GM19193 (cell line): ENCODE data around the gene RMC1.

ENCODE experiments used
- POLR2A ChIP-seq: IDR thresholded peaks from 4 replicates; pipeline ENCODE4 v1.6.1; 2011; ENCODE audit not compliant: insufficient read depth, insufficient read length; ENCODE audit errors: extremely low read depth

The RMC1 gene

DNA sequence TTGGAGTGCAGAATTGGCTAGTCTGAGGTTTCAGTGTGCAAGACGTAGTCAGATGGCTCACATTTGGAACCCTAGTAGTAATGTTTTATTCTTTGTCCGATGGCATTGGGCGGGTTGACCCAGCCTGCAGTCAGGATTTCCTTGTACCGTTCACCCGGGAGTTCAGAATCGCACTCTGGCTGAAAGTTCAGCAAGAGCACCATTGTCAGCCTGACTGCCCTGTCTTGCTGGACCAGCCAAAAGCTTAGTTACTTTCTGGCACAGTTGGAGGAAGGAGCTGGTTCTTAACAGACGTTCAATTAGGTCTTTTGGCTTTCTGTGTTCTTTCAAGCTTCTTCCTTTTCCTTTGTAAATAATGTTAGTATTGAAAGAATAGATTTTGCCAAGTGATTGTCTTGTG is 18.6 kb downstream of the RMC1 start:
- no peak for TF ChIP-seq POLR2A

DNA sequence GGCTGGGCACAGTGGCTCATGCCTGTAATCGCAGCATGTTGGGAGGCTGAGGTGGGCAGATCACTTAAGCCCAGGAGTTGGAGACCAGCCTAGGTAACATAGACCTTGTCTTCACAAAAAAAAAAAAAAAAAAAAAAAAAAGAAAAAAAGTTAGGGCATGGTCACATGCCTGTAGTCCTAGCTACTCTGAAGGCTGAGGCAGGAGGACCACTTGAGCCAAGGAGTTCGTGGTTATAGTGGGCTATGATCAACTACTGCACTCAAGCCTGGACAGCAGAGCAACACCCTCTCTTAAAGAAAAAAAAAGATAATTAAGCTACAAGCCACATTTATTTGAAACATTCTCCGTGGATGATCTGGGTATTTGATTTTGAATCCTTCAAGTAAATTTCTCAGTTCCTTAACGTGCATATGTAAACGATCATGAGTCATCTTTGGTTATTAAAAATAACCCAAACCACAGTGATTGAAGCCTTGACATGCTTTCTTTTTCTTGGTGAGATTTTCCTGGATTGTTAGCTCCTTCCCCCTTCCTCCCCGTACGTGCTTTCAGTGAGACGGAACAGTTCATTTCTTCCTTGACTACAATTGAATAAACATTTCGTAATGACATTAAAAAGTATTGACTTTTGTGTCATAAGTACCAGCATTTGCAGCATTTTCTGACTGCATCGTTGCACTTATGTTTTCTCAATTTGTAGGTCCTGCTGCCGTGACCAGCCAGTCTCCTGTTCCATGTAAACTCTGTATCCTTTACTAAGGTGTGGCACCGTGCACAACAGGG is 20.3 kb downstream of the RMC1 start:
- no peak for TF ChIP-seq POLR2A

DNA sequence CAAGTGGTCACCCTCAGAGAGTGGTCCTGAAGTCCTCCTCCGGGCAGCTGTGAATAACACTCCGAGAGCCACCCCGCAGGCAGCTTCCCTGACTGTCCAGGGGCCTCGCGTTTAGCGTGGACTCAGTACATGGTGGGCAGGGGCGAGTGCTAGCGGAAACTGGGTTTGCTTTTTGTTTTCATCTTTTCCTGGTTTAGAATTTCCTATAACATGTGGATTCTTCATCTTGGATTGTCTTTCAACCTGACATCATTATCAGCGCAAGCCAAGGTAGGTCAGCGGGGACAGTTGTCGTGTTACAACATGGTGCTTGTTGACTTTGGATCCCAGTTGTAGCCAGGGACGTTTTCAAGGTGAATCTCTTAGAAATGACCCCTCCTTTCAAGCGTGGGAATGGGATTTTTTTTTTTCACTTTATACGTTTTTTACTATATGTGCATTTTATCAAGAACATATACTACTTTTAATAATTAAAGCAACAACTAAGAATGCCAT is 20.9 kb downstream of the RMC1 start:
- no peak for TF ChIP-seq POLR2A

DNA sequence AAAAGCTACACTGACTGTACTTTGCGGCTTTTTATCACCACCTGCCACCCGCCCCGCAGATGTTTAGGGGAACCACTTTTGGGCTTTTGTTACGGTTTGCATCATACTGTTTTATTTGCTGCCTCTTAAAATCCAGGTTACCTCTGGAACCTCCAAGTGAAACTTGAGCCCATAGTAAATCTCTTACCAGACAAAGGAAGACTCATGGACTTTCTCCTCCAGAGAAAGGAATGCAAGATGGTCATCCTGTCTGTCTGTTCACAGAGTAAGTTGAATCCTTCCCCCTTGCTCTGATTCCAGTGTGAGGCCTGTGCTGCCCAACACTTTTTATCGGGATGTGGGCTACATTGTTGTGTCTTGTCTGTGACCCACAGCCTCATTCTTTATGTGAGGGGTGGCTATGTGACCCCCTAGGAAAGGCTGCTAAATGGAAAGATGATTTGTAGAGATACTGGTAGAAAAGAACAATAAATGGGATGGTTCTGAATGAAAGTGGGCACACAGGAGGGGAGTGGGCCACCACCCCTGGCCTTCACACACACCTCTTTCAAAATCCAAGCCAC is 23.3 kb downstream of the RMC1 start:
- no peak for TF ChIP-seq POLR2A

DNA sequence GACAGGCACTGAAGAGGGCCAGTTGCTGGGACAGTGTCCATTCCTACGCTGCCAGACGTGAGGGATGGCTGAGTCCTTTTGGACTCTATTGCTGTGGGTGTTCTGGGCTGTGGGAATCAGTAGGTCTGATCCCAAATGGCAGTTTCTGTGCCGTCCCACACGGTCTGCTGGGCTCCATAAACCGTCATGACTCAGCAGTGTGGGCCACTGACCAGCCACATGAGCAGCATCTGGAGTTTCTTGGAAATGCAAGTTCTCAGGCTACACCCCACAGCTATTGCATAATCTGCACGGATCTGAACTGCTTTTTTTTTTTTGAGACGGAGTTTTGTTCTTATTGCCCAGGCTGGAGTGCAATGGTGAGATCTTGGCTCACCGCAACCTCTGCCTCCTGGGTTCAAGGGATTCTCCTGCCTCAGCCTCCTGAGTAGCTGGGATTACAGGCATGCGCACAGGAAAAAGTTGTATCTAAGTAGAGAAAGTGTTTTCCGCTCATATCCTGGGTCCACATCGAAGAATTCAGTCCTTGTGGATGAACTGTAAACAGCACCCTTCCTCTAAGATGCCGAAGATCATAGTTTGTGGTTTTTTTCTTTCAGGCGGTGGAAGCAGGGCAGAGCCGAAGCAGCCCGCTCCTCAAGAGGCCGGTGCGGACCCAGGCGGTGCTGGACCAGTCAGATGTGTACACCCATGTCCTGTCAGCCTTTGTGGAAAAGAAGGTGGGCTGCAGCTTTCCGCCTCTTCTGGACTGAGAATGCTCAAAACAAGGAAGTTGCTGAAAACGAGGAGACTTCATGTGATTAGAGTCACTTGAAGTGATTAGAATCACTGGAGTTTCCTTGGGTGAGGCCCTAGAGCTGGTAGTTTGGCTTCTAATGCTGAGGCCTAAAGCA is 25.5 kb downstream of the RMC1 start:
- TF ChIP-seq POLR2A, result no peak

DNA sequence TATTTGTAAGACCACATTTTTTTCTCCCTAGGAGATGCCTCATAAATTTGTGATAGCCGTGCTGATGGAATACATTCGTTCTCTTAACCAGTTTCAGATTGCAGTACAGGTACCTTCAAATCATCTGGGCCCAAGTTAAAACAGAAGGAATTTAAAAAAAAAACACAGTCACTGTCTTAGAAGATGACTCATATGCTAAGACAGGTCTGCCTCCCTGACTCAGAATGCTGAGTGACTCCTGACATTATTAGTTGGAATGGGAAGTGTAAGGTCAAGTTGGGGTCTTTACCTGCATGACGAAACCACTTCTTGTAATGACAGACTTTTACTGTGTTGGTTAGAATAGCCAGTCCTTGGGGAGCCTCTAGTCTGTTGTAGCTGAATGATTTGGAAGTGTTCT is 26.3 kb downstream of the RMC1 start:
- TF ChIP-seq POLR2A, result no peak

DNA sequence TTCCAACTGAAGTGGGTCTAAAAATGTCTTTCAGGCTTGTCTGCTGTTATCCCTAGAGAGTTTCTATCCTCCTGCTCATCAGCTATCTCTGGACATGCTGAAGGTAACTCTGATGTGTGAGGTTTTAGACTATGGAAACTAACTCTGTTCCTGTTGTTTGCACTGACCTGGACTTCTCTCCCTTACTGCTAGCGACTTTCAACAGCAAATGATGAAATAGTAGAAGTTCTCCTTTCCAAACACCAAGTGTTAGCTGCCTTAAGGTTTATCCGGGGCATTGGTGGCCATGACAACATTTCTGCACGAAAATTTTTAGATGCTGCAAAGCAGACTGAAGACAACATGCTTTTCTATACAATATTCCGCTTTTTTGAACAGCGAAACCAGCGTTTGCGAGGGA is 26.9 kb downstream of the RMC1 start:
- TF ChIP-seq POLR2A, result no peak

DNA sequence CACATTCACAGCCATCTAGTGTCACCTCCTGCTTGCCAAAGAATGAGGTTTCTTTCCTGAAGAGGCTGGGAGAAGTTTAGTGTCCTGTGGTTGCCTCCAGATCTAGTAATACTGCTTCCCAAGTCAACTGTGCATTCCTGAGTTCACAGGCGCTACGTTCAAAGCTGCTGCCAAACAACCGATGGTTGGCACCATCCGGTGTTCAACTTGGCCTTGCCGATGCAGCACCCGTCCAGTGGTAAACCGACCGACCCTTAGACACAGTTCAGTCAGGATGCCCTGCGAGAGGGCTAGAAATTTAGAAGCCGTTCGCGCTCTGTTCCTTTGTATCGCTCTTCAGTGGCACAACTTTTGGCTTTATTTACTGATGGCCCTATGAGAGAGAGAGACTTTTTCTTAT is 28.6 kb downstream of the RMC1 start:
- TF ChIP-seq POLR2A, result peak; percentile 24

DNA sequence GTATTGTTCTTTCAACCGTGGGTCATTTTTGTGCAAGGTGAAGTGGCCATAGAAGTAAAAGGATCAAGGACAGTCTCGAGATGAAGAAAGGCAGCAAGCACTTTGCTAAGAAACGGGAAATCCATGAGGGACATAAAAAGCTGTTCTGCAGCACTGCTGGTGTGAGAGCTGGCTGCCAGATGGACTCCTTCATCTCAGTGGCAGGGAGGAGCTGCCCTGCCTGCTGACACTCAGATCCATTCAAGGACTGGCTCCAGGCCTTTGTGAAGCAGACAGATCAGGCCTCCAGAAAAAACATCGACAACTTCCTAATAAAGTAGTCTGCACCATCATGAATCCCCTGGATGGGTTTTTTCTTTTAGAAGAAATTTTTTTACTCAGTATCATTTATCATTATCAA is 29.5 kb downstream of the RMC1 start:
- TF ChIP-seq POLR2A, result no peak

DNA sequence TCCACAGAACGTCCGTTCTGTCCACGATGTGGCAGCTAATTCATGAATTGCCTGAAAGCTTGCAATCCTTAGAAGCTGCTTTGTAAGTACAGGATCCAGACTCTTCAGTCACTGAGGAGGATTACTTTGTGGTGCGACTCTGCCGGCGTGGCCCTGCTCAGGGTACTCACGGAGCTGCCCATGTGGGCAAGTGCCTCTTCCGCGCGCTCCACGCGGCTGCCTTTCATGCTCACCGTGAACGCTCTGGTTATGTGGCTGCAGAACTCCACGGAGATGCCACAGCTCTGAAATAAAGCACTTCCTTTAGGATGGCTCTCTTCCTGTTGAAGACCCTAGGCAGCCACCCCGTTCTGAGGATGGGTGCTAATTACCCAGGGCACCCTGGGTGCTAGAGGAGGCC is 31.0 kb downstream of the RMC1 start:
- TF ChIP-seq POLR2A, result no peak

DNA sequence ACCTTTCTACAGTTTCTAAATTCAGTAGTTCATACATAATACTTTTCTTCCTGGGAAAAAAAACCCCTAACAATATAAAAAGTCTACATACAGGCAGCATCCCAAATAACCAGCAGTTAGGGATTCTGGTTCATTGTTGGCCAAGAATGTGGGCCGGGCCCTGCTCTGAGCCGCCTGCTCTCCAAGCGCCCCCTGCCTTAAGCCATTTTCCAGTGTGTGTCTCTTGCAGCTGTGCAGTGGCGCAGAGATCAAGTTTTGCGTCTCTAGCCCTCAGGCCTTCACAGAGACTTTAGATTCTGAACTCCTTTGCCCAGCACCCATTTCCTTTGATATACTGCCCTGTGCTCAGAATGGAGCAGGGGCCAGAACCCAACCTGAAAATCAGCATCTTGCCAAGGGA is 32.9 kb downstream of the RMC1 start:
- no peak for TF ChIP-seq POLR2A

DNA sequence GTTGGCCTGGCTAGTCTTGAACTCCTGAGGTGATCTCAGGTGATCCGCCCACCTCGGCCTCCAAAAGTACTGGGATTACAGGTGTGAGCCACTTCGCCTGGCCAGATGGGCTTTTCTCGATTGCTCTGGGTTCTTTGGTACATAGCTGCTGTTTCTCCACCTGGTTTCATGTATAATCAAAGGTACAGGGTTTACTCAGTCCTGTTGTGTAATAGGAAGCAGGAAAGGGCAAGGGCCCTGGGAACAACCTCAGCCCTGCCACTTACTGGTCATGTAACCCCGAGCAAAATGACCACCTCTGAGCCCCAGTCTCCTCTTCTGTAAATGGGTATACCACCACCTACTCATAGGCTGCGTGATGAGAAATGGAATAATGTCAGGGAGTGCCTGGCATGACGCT is 34.0 kb downstream of the RMC1 start:
- no peak for TF ChIP-seq POLR2A

DNA sequence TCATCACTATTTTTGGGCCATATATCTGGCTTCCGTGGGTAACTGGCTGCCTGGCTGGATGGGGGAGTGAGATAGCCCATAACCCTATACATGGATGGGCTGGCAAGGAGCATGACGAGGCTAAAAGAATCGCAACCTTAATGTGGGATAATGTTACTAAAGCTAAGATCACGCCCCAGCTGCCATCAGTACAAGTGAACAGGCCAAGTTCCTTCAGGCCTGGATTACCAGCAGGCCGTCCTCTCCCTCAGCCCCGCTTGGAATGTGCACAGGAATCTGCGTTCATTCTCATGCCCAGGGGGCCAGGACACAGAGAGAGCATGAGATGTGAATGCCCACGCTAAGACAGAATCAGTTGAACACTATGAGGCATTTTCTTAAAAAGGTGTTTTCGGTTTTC is 34.7 kb downstream of the RMC1 start:
- TF ChIP-seq POLR2A, result no peak

DNA sequence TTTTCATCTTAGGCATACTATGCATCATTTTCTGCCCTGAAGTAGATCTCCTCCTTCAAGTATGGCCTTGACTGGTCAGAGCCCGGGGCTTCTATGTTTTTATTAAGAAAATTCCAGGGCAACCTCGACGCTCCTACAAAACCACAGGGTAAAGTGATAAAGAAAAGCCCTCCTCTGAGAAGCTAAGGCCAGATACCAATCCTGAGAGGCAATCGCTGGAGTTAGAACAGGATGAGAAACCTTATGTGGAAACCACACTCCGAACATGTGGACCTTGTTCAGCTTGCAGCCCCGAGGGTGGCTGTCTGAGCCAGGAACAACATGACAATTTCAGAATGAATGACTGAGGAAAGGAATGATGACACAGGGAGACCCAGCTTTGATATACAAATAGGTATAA is 35.6 kb downstream of the RMC1 start:
- TF ChIP-seq POLR2A, result no peak

DNA sequence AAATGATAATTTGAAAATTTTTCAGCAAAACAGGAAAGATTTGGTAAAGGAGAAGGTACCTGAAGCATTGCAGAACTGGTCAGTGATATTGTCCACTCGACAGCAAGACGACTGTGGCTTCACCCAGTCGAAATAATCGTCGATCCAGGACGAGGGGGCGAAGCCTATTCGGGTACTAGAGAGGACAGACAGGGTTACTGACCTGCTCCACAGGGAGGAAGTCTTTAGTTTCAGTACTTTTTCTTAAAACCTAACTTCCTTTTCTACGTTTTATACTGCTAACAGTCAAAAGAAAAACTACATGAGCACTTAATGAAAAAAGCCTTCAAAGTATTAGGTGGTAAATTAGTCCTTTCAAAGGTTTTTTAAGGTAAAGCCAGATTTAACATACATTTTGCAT is 36.0 kb downstream of the RMC1 start:
- no peak for TF ChIP-seq POLR2A
